Left lung (tissue), 10 donors: ENCODE measurements around the gene SLC25A51. TPM values are rescaled to one million over a fixed set of nuclear protein-coding genes. Genes with fewer than 3 reads are reported as not detected.

Experiments used
- ATAC-seq: fragments of 200-7000 bp; cut with Tn5 transposase; one replicate; pipeline ENCODE4 v1.9.1; 2020; ENCODE audit warnings: moderate library complexity
- DNase-seq, 4 donors: peaks; one replicate each; pipeline ENCODE4 v3.0.0-alpha.2; 2013 to 2020
- H3K27ac ChIP-seq, 2 donors: fragments of 200-600 bp; sonication (generic) in 1 of 2; one replicate each; pipeline versions ENCODE4 v1.5.0 to v1.8.0; 2020 to 2021
- H3K27me3 ChIP-seq, 2 donors: fragments of 200-600 bp; sonication (generic) in 1 of 2; one replicate each; pipeline versions ENCODE4 v1.5.0 to v1.8.0; 2020 to 2021
- H3K36me3 ChIP-seq, 2 donors: fragments of 200-600 bp; sonication (generic) in 1 of 2; one replicate each; pipeline versions ENCODE4 v1.5.0 to v1.8.0; 2020 to 2021
- H3K4me1 ChIP-seq, 2 donors: fragments of 200-600 bp; one replicate each; pipeline ENCODE4 v1.8.0; 2021
- H3K4me3 ChIP-seq, 2 donors: fragments of 200-600 bp; sonication (generic) in 1 of 2; one replicate each; pipeline versions ENCODE4 v1.5.0 to v1.8.0; 2020 to 2021; ENCODE audit warnings: mild to moderate bottlenecking in 1 of 2
- H3K9me3 ChIP-seq, 2 donors: fragments of 200-600 bp; sonication (generic) in 1 of 2; one replicate each; pipeline versions ENCODE4 v1.5.0 to v1.8.0; 2020 to 2021
- CTCF ChIP-seq, 2 donors: fragments of 200-600 bp; sonication (generic) in 1 of 2; IDR thresholded peaks; one replicate each; pipeline versions ENCODE4 v1.5.0 to v1.8.0; 2021; ENCODE audit warnings: antibody characterized with exemption in 2 of 2
- intact Hi-C, 2 donors: fragments of 100-400 bp; cut with DNase I; formaldehyde crosslinking; loops; one replicate each; pipeline versions ENCODE4 v1.11.2 to v1.14.2; 2022
- polyA plus RNA-seq, 6 donors: library from polyadenylated mRNA; unstranded; fragments of 120-200 nt; gene quantifications; one replicate each; pipeline ENCODE4 v1.2.1, GENCODE V29; 2013; ENCODE audit not compliant: insufficient read length in 6 of 6
- total RNA-seq, 2 donors: library from RNA; stranded (reverse); fragmentation: NEBNext Ultra II Directional; extraction: Animal tissue kit (Norgen Biotek cat#: 25700); gene quantifications; one replicate each; pipeline ENCODE4 v1.2.1, GENCODE V29; 2021
- donor health status: DM: no; HTN: yes; CAD: no.
- donor health status: DM: no; HTN: no; CAD: no.

The SLC25A51 gene
- total and polyA plus RNA-seq, 8 donors, result 16.3 to 39.9 (median 18.8) TPM

- intact Hi-C loops, result no loop called here
- H3K27me3 ChIP-seq, result no peaks in the 10 kb centered on the region
Measured at GRCh38 chr9:37876376-37876775, 27.6 kb downstream of the SLC25A51 start.

GRCh38 chr9:37873955-37874354 is 30.0 kb downstream of the SLC25A51 start:
- peaks cover 0 to 19% of the 10 kb centered on the region in 2 donors for H3K36me3 ChIP-seq
- ATAC-seq, result no peak
- no peak overlapping the region for H3K4me3 ChIP-seq
- H3K9me3 ChIP-seq, result peaks cover 0 to 3% of the 10 kb centered on the region in 2 donors
- no peak for TF ChIP-seq CTCF (IDR thresholded peaks at IDR 0.05)
- no peaks in the 10 kb centered on the region for H3K4me1 ChIP-seq
- no peak overlapping the region for H3K27ac ChIP-seq
- intact Hi-C loops, result no loop called here
- H3K27me3 ChIP-seq, result no peaks in the 10 kb centered on the region
- no peak for DNase-seq

More at GRCh38 chr9:37876376-37876775, 27.6 kb downstream of the SLC25A51 start:
- no peaks in the 10 kb centered on the region for H3K4me1 ChIP-seq
- H3K4me3 ChIP-seq, result no peak overlapping the region
- DNase-seq, result no peak
- H3K9me3 ChIP-seq, result peaks cover 0 to 3% of the 10 kb centered on the region in 2 donors
- no peak overlapping the region for H3K27ac ChIP-seq
- no peak for TF ChIP-seq CTCF (IDR thresholded peaks at IDR 0.05)
- no peak for ATAC-seq
- peaks cover 0 to 41% of the 10 kb centered on the region in 2 donors for H3K36me3 ChIP-seq

GRCh38 chr9:37870799-37871176 is 33.1 kb downstream of the SLC25A51 start:
- Histone ChIP-seq H3K27ac (no peak overlapping the region), H3K4me1 (no peaks in the 10 kb centered on the region), H3K36me3 (peaks cover 0 to 4% of the 10 kb centered on the region in 2 donors), H3K4me3 (no peak overlapping the region), H3K27me3 (no peaks in the 10 kb centered on the region), H3K9me3 (no peaks in the 10 kb centered on the region)
- no peak for DNase-seq
- no peak for ATAC-seq
- TF ChIP-seq CTCF (IDR thresholded peaks at IDR 0.05), result no peak
- intact Hi-C loops, result no loop called here

- H3K4me1 ChIP-seq, result no peaks in the 10 kb centered on the region
- H3K27me3 ChIP-seq, result no peaks in the 10 kb centered on the region
- H3K36me3 ChIP-seq, result peaks cover 0 to 4% of the 10 kb centered on the region in 2 donors
- ATAC-seq (no peak), DNase-seq (no peak)
- no peak overlapping the region for H3K27ac ChIP-seq
- no peak overlapping the region for H3K4me3 ChIP-seq
- no peaks in the 10 kb centered on the region for H3K9me3 ChIP-seq
- TF ChIP-seq CTCF (IDR thresholded peaks at IDR 0.05), result no peak
- intact Hi-C loops, result no loop called here
Measured at GRCh38 chr9:37870081-37870798, 33.7 kb downstream of the SLC25A51 start.

GRCh38 chr9:37862530-37862929 is 41.4 kb downstream of the SLC25A51 start:
- TF ChIP-seq CTCF (IDR thresholded peaks at IDR 0.05), result no peak
- intact Hi-C loops, result no loop called here
- ATAC-seq, result no peak
- H3K27ac ChIP-seq, result no peak overlapping the region
- H3K4me1 ChIP-seq, result no peaks in the 10 kb centered on the region
- H3K4me3 ChIP-seq, result no peak overlapping the region
- H3K9me3 ChIP-seq, result no peaks in the 10 kb centered on the region
- no peak for DNase-seq
- peaks cover 0 to 64% of the 10 kb centered on the region in 2 donors for H3K36me3 ChIP-seq
- no peaks in the 10 kb centered on the region for H3K27me3 ChIP-seq
